ENCODE measurements around the gene AHDC1. TPM values are rescaled to one million over a fixed set of nuclear protein-coding genes. Genes with fewer than 3 reads are reported as not detected.

AHDC1 gene
- total and polyA plus RNA-seq, 9 of the 15 experiments (the other 6 are each of a cell fraction or from before 2014, with no cell fraction given): 0.21 to 36.4 (median 4.7) TPM

GRCh38 chr1:27572019-27572678 is 31.8 kb downstream of the AHDC1 start (continued):
- no peak for TF ChIP-seq RBM14 (IDR thresholded peaks at IDR 0.05; ENCODE audit: borderline replicate concordance, insufficient read depth, low read depth, low read length)
- no peak for TF ChIP-seq GABPB1 (CRISPR knock-in tag; IDR thresholded peaks at IDR 0.05)
- TF ChIP-seq ZNF133 (CRISPR knock-in tag; IDR thresholded peaks at IDR 0.05): no peak
- TF ChIP-seq ZBTB17 (CRISPR knock-in tag; IDR thresholded peaks at IDR 0.05): no peak
- peak; percentile 52; the same call in 1 of the 2 replicates for TF ChIP-seq ZBTB2 (IDR thresholded peaks at IDR 0.05)
- TF ChIP-seq RAD21 (CRISPR knock-in tag; conservative IDR thresholded peaks at IDR 0.05 in 1 of 2, IDR thresholded peaks at IDR 0.05 in 1 of 2): no peak
- no peak for TF ChIP-seq MTA2 (IDR thresholded peaks at IDR 0.05; ENCODE audit: low read depth)
- 0 out of 2 replicates have a peak, but pooled peaks have one; percentile 34 for TF ChIP-seq NR2C2 (CRISPR knock-in tag; IDR thresholded peaks at IDR 0.05)
- no peak for TF ChIP-seq NR2C2 (tag; IDR thresholded peaks at IDR 0.05)
- TF ChIP-seq RFX1 (IDR thresholded peaks at IDR 0.05): no peak; the same call in 1 of the 2 replicates
- TF ChIP-seq DMBX1 (CRISPR knock-in tag; IDR thresholded peaks at IDR 0.05; ENCODE audit: borderline replicate concordance): no peak
- 0 out of 2 replicates have a peak, but pooled peaks have one; percentile 51 for TF ChIP-seq FOXK1 (CRISPR knock-in tag; IDR thresholded peaks at IDR 0.05; ENCODE audit: borderline replicate concordance)
- no peak for TF ChIP-seq HNRNPK (IDR thresholded peaks at IDR 0.05; ENCODE audit: low read depth, low read length, poor library complexity, severe bottlenecking)
- TF ChIP-seq, protein P1, sequence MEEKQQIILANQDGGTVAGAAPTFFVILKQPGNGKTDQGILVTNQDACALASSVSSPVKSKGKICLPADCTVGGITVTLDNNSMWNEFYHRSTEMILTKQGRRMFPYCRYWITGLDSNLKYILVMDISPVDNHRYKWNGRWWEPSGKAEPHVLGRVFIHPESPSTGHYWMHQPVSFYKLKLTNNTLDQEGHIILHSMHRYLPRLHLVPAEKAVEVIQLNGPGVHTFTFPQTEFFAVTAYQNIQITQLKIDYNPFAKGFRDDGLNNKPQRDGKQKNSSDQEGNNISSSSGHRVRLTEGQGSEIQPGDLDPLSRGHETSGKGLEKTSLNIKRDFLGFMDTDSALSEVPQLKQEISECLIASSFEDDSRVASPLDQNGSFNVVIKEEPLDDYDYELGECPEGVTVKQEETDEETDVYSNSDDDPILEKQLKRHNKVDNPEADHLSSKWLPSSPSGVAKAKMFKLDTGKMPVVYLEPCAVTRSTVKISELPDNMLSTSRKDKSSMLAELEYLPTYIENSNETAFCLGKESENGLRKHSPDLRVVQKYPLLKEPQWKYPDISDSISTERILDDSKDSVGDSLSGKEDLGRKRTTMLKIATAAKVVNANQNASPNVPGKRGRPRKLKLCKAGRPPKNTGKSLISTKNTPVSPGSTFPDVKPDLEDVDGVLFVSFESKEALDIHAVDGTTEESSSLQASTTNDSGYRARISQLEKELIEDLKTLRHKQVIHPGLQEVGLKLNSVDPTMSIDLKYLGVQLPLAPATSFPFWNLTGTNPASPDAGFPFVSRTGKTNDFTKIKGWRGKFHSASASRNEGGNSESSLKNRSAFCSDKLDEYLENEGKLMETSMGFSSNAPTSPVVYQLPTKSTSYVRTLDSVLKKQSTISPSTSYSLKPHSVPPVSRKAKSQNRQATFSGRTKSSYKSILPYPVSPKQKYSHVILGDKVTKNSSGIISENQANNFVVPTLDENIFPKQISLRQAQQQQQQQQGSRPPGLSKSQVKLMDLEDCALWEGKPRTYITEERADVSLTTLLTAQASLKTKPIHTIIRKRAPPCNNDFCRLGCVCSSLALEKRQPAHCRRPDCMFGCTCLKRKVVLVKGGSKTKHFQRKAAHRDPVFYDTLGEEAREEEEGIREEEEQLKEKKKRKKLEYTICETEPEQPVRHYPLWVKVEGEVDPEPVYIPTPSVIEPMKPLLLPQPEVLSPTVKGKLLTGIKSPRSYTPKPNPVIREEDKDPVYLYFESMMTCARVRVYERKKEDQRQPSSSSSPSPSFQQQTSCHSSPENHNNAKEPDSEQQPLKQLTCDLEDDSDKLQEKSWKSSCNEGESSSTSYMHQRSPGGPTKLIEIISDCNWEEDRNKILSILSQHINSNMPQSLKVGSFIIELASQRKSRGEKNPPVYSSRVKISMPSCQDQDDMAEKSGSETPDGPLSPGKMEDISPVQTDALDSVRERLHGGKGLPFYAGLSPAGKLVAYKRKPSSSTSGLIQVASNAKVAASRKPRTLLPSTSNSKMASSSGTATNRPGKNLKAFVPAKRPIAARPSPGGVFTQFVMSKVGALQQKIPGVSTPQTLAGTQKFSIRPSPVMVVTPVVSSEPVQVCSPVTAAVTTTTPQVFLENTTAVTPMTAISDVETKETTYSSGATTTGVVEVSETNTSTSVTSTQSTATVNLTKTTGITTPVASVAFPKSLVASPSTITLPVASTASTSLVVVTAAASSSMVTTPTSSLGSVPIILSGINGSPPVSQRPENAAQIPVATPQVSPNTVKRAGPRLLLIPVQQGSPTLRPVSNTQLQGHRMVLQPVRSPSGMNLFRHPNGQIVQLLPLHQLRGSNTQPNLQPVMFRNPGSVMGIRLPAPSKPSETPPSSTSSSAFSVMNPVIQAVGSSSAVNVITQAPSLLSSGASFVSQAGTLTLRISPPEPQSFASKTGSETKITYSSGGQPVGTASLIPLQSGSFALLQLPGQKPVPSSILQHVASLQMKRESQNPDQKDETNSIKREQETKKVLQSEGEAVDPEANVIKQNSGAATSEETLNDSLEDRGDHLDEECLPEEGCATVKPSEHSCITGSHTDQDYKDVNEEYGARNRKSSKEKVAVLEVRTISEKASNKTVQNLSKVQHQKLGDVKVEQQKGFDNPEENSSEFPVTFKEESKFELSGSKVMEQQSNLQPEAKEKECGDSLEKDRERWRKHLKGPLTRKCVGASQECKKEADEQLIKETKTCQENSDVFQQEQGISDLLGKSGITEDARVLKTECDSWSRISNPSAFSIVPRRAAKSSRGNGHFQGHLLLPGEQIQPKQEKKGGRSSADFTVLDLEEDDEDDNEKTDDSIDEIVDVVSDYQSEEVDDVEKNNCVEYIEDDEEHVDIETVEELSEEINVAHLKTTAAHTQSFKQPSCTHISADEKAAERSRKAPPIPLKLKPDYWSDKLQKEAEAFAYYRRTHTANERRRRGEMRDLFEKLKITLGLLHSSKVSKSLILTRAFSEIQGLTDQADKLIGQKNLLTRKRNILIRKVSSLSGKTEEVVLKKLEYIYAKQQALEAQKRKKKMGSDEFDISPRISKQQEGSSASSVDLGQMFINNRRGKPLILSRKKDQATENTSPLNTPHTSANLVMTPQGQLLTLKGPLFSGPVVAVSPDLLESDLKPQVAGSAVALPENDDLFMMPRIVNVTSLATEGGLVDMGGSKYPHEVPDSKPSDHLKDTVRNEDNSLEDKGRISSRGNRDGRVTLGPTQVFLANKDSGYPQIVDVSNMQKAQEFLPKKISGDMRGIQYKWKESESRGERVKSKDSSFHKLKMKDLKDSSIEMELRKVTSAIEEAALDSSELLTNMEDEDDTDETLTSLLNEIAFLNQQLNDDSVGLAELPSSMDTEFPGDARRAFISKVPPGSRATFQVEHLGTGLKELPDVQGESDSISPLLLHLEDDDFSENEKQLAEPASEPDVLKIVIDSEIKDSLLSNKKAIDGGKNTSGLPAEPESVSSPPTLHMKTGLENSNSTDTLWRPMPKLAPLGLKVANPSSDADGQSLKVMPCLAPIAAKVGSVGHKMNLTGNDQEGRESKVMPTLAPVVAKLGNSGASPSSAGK (IDR thresholded peaks at IDR 0.05): no peak

Measured in K562 (cell line).